Measurements from ENCODE around the gene PIK3AP1.

GRCh38 chr10:96767611-96768010 lies 47.3 kb upstream of the PIK3AP1 start:
- TF ChIP-seq SIN3A (IDR thresholded peaks at IDR 0.05; ENCODE audit: low read depth, low read length): no peak
- TF ChIP-seq POLR2AphosphoS5 (IDR thresholded peaks at IDR 0.05; ENCODE audit: low read length): no peak
- TF ChIP-seq CTCF (IDR thresholded peaks at IDR 0.05 in 2 of 3, conservative IDR thresholded peaks at IDR 0.05 in 1 of 3; ENCODE audit: control insufficient read depth in 2 of 3, extremely low read depth in 1 of 3, insufficient read depth in 1 of 3, low read depth in 3 of 3, low read length in 3 of 3): no peak
- TF ChIP-seq, protein P1, sequence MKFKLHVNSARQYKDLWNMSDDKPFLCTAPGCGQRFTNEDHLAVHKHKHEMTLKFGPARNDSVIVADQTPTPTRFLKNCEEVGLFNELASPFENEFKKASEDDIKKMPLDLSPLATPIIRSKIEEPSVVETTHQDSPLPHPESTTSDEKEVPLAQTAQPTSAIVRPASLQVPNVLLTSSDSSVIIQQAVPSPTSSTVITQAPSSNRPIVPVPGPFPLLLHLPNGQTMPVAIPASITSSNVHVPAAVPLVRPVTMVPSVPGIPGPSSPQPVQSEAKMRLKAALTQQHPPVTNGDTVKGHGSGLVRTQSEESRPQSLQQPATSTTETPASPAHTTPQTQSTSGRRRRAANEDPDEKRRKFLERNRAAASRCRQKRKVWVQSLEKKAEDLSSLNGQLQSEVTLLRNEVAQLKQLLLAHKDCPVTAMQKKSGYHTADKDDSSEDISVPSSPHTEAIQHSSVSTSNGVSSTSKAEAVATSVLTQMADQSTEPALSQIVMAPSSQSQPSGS (IDR thresholded peaks at IDR 0.05; ENCODE audit: low read length): no peak
- TF ChIP-seq, protein P2, sequence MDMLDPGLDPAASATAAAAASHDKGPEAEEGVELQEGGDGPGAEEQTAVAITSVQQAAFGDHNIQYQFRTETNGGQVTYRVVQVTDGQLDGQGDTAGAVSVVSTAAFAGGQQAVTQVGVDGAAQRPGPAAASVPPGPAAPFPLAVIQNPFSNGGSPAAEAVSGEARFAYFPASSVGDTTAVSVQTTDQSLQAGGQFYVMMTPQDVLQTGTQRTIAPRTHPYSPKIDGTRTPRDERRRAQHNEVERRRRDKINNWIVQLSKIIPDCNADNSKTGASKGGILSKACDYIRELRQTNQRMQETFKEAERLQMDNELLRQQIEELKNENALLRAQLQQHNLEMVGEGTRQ (IDR thresholded peaks at IDR 0.05; ENCODE audit: borderline replicate concordance, low read depth, low read length): no peak
- no peak for TF ChIP-seq TAF1 (IDR thresholded peaks at IDR 0.05; ENCODE audit: borderline replicate concordance, low read depth, low read length)
- TF ChIP-seq EP300 (IDR thresholded peaks at IDR 0.05; ENCODE audit: borderline replicate concordance in 1 of 2, control insufficient read depth in 1 of 2, low read depth in 2 of 2, low read length in 2 of 2): no peak
- TF ChIP-seq EGR1 (IDR thresholded peaks at IDR 0.05; ENCODE audit: borderline replicate concordance in 1 of 2, low read depth in 2 of 2, low read length in 2 of 2): no peak
- TF ChIP-seq CREB1 (IDR thresholded peaks at IDR 0.05; ENCODE audit: low read depth): no peak
- no peak for TF ChIP-seq NFYB (IDR thresholded peaks at IDR 0.05; ENCODE audit: insufficient read depth, low read depth, low read length)
- TF ChIP-seq ETV6 (conservative IDR thresholded peaks at IDR 0.05 in 1 of 2, IDR thresholded peaks at IDR 0.05 in 1 of 2; ENCODE audit: borderline replicate concordance in 1 of 2, low read depth in 1 of 2): no peak

Data from GM12878 (cell line).